ENCODE data around the gene SLC28A3. TPM values are rescaled to one million over a fixed set of nuclear protein-coding genes. Genes with fewer than 3 reads are reported as not detected.

SLC28A3 gene
- total RNA-seq, 1 donor from 2014 or later: not detected

DNA sequence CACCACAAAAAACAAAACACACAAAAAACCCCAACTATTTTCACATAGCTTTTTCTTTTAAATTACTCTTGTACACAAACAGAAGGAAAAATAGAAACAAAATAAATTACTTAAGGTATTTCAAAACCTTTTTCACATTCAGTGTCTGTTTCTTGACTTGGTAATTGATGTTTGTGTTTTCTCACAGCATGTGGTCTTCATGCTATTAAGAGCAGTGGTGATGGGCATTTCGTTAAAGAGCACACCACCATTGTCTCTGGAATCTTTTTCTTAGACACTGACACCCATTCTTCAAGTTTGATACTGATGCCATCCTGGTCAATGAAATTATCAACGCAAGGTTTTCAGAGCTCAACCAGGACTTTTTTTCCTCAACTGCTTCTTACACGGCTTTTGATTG is 63.8 kb downstream of the SLC28A3 start:
- H3K36me3 Mint-ChIP-seq (ENCODE audit: unreplicated experiment): no peaks in the 10 kb centered on the region
- no peak for DNase-seq (ENCODE audit: extremely low spot score, unreplicated experiment)
- H3K9me3 Mint-ChIP-seq (ENCODE audit: unreplicated experiment): no peaks in the 10 kb centered on the region
- H3K27ac Mint-ChIP-seq (ENCODE audit: unreplicated experiment): no peak overlapping the region
- peaks cover 9% of the 10 kb centered on the region for H3K4me1 Mint-ChIP-seq (ENCODE audit: unreplicated experiment)
- H3K4me3 Mint-ChIP-seq (ENCODE audit: unreplicated experiment): no peak overlapping the region
- TF ChIP-seq, protein P1, sequence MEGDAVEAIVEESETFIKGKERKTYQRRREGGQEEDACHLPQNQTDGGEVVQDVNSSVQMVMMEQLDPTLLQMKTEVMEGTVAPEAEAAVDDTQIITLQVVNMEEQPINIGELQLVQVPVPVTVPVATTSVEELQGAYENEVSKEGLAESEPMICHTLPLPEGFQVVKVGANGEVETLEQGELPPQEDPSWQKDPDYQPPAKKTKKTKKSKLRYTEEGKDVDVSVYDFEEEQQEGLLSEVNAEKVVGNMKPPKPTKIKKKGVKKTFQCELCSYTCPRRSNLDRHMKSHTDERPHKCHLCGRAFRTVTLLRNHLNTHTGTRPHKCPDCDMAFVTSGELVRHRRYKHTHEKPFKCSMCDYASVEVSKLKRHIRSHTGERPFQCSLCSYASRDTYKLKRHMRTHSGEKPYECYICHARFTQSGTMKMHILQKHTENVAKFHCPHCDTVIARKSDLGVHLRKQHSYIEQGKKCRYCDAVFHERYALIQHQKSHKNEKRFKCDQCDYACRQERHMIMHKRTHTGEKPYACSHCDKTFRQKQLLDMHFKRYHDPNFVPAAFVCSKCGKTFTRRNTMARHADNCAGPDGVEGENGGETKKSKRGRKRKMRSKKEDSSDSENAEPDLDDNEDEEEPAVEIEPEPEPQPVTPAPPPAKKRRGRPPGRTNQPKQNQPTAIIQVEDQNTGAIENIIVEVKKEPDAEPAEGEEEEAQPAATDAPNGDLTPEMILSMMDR (IDR thresholded peaks at IDR 0.05): no peak
- H3K27me3 Mint-ChIP-seq (ENCODE audit: unreplicated experiment): no peaks in the 10 kb centered on the region

DNA sequence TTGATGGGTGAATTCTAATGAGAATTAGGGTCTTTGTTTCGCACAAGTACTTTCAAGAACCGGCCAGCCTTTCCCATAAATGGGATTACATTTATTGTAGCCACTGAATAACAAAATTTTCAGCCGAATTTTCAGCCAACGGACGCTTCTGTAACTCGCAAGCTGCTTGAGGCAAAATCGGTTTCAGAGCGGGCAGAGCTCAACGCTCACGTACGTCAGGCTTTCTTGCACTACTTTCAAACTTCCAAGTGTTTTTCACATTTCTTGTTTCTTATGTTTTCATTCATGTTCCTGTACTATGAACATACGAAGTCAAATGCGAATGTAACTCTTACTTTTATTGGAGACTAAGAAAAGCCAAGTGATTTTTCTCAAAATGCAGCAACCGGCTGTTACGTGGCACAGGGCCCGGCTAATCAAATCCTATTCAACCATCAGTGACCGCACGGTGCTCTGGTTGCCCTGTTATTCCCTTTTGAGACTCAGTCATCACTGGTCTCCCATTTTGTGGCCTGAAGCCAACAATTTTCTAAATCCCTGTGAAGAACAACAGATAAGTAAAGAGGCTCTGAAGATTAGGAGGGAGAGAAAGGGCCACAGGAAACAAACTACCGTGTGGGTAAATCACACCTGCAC is 68.5 kb downstream of the SLC28A3 start:
- peaks cover 16% of the 10 kb centered on the region for H3K4me1 Mint-ChIP-seq (ENCODE audit: unreplicated experiment)

DNA sequence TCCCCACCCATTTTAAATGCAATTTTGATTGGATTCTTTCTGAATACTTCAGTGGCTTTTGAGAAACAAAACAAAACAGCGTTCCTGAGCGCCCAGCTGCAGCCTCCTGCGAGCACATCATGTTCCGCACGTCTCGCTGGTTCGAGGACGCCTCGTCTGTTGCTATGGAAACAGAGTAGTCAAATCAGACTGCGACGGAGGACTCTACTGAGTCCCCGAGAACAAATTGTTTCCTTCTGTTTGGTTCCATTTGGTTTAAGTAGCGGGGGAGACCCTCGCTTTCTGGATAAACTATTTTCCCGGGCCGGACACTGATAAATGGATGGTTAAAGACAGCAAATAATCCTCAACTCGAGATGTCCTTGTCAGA is 69.0 kb downstream of the SLC28A3 start:
- DNase-seq (ENCODE audit: extremely low spot score, unreplicated experiment): no peak
- Mint-ChIP-seq H3K4me3 (ENCODE audit: unreplicated experiment) (peak overlapping the region; percentile 64), H3K36me3 (ENCODE audit: unreplicated experiment) (no peaks in the 10 kb centered on the region), H3K4me1 (ENCODE audit: unreplicated experiment) (peaks cover 16% of the 10 kb centered on the region), H3K27me3 (ENCODE audit: unreplicated experiment) (no peaks in the 10 kb centered on the region), H3K27ac (ENCODE audit: unreplicated experiment) (peak overlapping the region; percentile 59), H3K9me3 (ENCODE audit: unreplicated experiment) (no peaks in the 10 kb centered on the region)
- TF ChIP-seq, protein P1 (IDR thresholded peaks at IDR 0.05): no peak

More for the DNA sequence above, 68.5 kb downstream of the SLC28A3 start:
- no peaks in the 10 kb centered on the region for H3K27me3 Mint-ChIP-seq (ENCODE audit: unreplicated experiment)
- TF ChIP-seq, protein P1 (IDR thresholded peaks at IDR 0.05): no peak
- H3K9me3 Mint-ChIP-seq (ENCODE audit: unreplicated experiment): no peaks in the 10 kb centered on the region
- peak overlapping the region; percentile 59 for H3K27ac Mint-ChIP-seq (ENCODE audit: unreplicated experiment)
- no peaks in the 10 kb centered on the region for H3K36me3 Mint-ChIP-seq (ENCODE audit: unreplicated experiment)
- peak overlapping the region; percentile 64 for H3K4me3 Mint-ChIP-seq (ENCODE audit: unreplicated experiment)
- DNase-seq (ENCODE audit: extremely low spot score, unreplicated experiment): no peak

DNA sequence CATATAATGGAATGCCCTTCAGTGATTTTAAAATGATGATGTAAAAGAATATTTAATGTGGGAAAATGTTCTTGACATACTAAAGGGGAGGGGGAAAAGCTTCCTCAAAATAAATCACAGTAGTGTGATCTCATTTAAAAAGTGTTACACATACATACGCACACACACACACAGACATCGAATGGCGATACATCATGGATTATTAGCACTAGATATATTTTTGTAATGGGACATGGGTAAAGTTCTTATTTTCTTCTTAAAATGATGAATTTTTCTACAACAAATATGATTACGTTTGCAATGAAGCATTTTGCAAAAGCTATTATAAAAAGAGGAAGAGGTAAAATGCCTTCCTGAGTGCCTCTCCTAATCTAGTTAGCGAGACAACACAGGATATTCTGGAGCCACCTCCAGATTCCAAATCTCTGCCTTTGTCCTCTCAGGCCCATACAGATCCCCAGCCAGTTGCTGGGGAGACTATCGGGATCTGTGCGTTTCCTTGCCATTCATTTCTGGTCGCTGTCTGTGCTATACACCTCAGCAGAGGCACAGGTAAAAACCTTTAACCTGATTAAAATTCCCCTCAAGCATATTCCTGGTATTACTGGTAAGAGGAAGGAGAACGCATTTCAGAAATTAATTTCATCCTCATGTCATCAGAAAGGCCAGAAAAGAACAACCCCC is 69.6 kb downstream of the SLC28A3 start:
- H3K4me3 Mint-ChIP-seq (ENCODE audit: unreplicated experiment): peak overlapping the region; percentile 64
- no peaks in the 10 kb centered on the region for H3K9me3 Mint-ChIP-seq (ENCODE audit: unreplicated experiment)
- peak overlapping the region; percentile 59 for H3K27ac Mint-ChIP-seq (ENCODE audit: unreplicated experiment)
- H3K36me3 Mint-ChIP-seq (ENCODE audit: unreplicated experiment): no peaks in the 10 kb centered on the region
- H3K27me3 Mint-ChIP-seq (ENCODE audit: unreplicated experiment): peaks cover 4% of the 10 kb centered on the region
- H3K4me1 Mint-ChIP-seq (ENCODE audit: unreplicated experiment): peaks cover 16% of the 10 kb centered on the region
- no peak for DNase-seq (ENCODE audit: extremely low spot score, unreplicated experiment)
- TF ChIP-seq, protein P1 (IDR thresholded peaks at IDR 0.05): no peak

DNA sequence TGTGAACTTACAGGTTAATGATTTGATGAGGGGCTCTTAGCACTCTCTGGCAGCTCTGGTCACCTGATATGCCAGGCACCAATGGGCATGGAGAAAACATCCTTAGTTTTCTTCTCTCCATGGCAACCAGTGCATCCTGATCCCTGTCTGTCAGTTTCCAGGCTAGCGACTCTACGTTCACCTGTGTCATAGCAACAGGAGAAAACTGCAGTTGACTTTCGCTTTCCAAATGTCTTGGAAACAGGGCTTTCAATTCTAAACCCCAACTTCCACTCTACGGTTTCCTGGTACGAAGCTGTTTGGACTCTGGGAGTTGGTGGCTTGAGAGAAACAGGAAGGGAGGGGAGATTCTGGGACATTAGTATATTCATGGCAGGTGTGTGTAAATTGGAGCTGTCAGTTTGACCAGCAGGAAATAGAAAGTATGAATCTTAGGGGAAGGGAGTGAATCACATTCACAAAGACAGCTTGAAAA is 74.4 kb downstream of the SLC28A3 start:
- Mint-ChIP-seq H3K27me3 (ENCODE audit: unreplicated experiment) (peaks cover 13% of the 10 kb centered on the region), H3K27ac (ENCODE audit: unreplicated experiment) (no peak overlapping the region), H3K4me3 (ENCODE audit: unreplicated experiment) (no peak overlapping the region), H3K9me3 (ENCODE audit: unreplicated experiment) (no peaks in the 10 kb centered on the region), H3K36me3 (ENCODE audit: unreplicated experiment) (no peaks in the 10 kb centered on the region), H3K4me1 (ENCODE audit: unreplicated experiment) (peaks cover under 1% of the 10 kb centered on the region)
- DNase-seq (ENCODE audit: extremely low spot score, unreplicated experiment): no peak
- TF ChIP-seq, protein P1 (IDR thresholded peaks at IDR 0.05): no peak

All from osteocyte (in vitro differentiated cells).